SK-N-MC (cell line): ENCODE results near the gene INPP1.
"Not testable (repeated sequence)": the region's sequence is repeated elsewhere in the genome, so short reads cannot be mapped to it uniquely, and the experiment has no call there.

Source experiments
- DNase-seq: peaks from one replicate; pipeline ENCODE4 v3.0.0-alpha.2; 2011; ENCODE audit warnings: low read depth, low spot score
- H3K27ac ChIP-seq: fragments of 200-600 bp; sonication (generic); 2 replicates; pipeline ENCODE4 v1.5.1; 2016; ENCODE audit warnings: mixed run types
- H3K36me3 ChIP-seq: fragments of 200-600 bp; sonication (generic); 2 replicates; pipeline ENCODE4 v1.6.1; 2017; ENCODE audit warnings: antibody characterized with exemption, low read length, mixed read lengths; ENCODE audit not compliant: insufficient read depth
- H3K4me3 ChIP-seq: fragments of 200-600 bp; sonication (generic); 2 replicates; pipeline ENCODE4 v1.5.1; 2016
- H3K9ac ChIP-seq: fragments of 200-600 bp; sonication (generic); 2 replicates; pipeline ENCODE4 v1.8.0; 2017; ENCODE audit warnings: mixed run types, mixed read lengths; ENCODE audit not compliant: insufficient read length
- H3K9me3 ChIP-seq: fragments of 200-600 bp; sonication (generic); 2 replicates; pipeline ENCODE4 v1.6.1; 2017; ENCODE audit warnings: low read depth, mild to moderate bottlenecking, antibody characterized with exemption, low read length, moderate library complexity, mixed read lengths
- EZH2 ChIP-seq: fragments of 200-600 bp; sonication (generic); IDR thresholded peaks from one replicate; pipeline ENCODE4 v1.6.1; 2017; ENCODE audit warnings: antibody characterized with exemption
- FOXP2 ChIP-seq: optimal IDR thresholded peaks from 2 replicates; pipeline ENCODE3; 2011; ENCODE audit warnings: mild to moderate bottlenecking, moderate library complexity; ENCODE audit not compliant: insufficient read depth; ENCODE audit errors: extremely low read length, control extremely low read depth
- POLR2AphosphoS5 ChIP-seq: IDR thresholded peaks from 2 replicates; pipeline ENCODE4 v1.6.1; 2012; ENCODE audit warnings: mild to moderate bottlenecking, low read depth, low read length, borderline replicate concordance

INPP1 gene

GRCh38 chr2:190343536-190344275, at the start of gene INPP1:
Gene INPP1, plus strand, starts transcription at chr2:190343589. Its CDS starts 16,514 bp downstream, at chr2:190360103.
- DNase-seq: no peak
- H3K4me3 ChIP-seq: peak within 1 kb of the TSS; percentile 73
- peak within 1 kb of the TSS; percentile 35 for H3K9ac ChIP-seq
- TF ChIP-seq FOXP2 (no peak), POLR2AphosphoS5 (no peak), EZH2 (no peak)
- no peak within 1 kb of the TSS for H3K27ac ChIP-seq
- H3K9me3 ChIP-seq: no peaks in the 10 kb centered on the region
- H3K36me3 ChIP-seq: no peaks in the 10 kb centered on the region

GRCh38 chr2:190297880-190298279, 45.5 kb upstream of the INPP1 start:
- not testable (repeated sequence) for H3K9me3 ChIP-seq, H3K4me3 ChIP-seq, DNase-seq, H3K27ac ChIP-seq, H3K9ac ChIP-seq
- peaks cover 25% of the 10 kb centered on the region for H3K36me3 ChIP-seq

- DNase-seq: no peak
- Histone ChIP-seq H3K9ac (no peak overlapping the region), H3K9me3 (no peaks in the 10 kb centered on the region), H3K36me3 (peaks cover 21% of the 10 kb centered on the region; the same call in 1 of the 2 replicates), H3K27ac (no peak overlapping the region), H3K4me3 (no peak overlapping the region)
- no peak for TF ChIP-seq EZH2
- TF ChIP-seq FOXP2: no peak
- no peak for TF ChIP-seq POLR2AphosphoS5
These were observed 42.4 kb upstream of the INPP1 start for GRCh38 chr2:190301032-190301431.

GRCh38 chr2:190302052-190302451, 41.3 kb upstream of the INPP1 start:
- H3K36me3 ChIP-seq: peaks cover 21% of the 10 kb centered on the region; the same call in 1 of the 2 replicates

GRCh38 chr2:190303647-190304046, 39.7 kb upstream of the INPP1 start:
- Histone ChIP-seq H3K27ac (no peak overlapping the region), H3K9ac (no peak overlapping the region), H3K4me3 (no peak overlapping the region), H3K36me3 (peaks cover 26% of the 10 kb centered on the region), H3K9me3 (no peaks in the 10 kb centered on the region)
- TF ChIP-seq FOXP2 (no peak), POLR2AphosphoS5 (no peak), EZH2 (no peak)
- no peak for DNase-seq

More at GRCh38 chr2:190302052-190302451, 41.3 kb upstream of the INPP1 start:
- H3K27ac ChIP-seq: no peak overlapping the region
- no peak for TF ChIP-seq EZH2
- TF ChIP-seq FOXP2: no peak
- no peak for TF ChIP-seq POLR2AphosphoS5
- H3K9me3 ChIP-seq: no peaks in the 10 kb centered on the region
- no peak overlapping the region for H3K9ac ChIP-seq
- no peak for DNase-seq
- no peak overlapping the region for H3K4me3 ChIP-seq

- no peak for DNase-seq
- TF ChIP-seq POLR2AphosphoS5 (no peak), EZH2 (no peak)
- H3K27ac ChIP-seq: no peak overlapping the region
These were observed 39.0 kb upstream of the INPP1 start for GRCh38 chr2:190304404-190304803.

GRCh38 chr2:190308031-190308430, 35.4 kb upstream of the INPP1 start:
- no peak for DNase-seq
- peaks cover 13% of the 10 kb centered on the region for H3K36me3 ChIP-seq
- H3K9me3 ChIP-seq: no peaks in the 10 kb centered on the region
- H3K27ac ChIP-seq: no peak overlapping the region
- no peak overlapping the region for H3K4me3 ChIP-seq
- TF ChIP-seq EZH2 (no peak), FOXP2 (no peak), POLR2AphosphoS5 (no peak)
- no peak overlapping the region for H3K9ac ChIP-seq

More at GRCh38 chr2:190304404-190304803, 39.0 kb upstream of the INPP1 start:
- Histone ChIP-seq H3K9me3 (no peaks in the 10 kb centered on the region), H3K9ac (no peak overlapping the region), H3K36me3 (peaks cover 28% of the 10 kb centered on the region), H3K4me3 (no peak overlapping the region)

GRCh38 chr2:190311893-190312634, 31.3 kb upstream of the INPP1 start:
- Histone ChIP-seq H3K4me3 (no peak overlapping the region), H3K9ac (no peak overlapping the region), H3K27ac (no peak overlapping the region), H3K9me3 (no peaks in the 10 kb centered on the region), H3K36me3 (peaks cover 11% of the 10 kb centered on the region)
- TF ChIP-seq POLR2AphosphoS5 (no peak), FOXP2 (no peak), EZH2 (no peak)
- DNase-seq: no peak

GRCh38 chr2:190312635-190313025, 30.8 kb upstream of the INPP1 start:
- not testable (repeated sequence) for H3K27ac ChIP-seq, H3K9ac ChIP-seq, H3K4me3 ChIP-seq, H3K9me3 ChIP-seq, DNase-seq
- peaks cover 11% of the 10 kb centered on the region for H3K36me3 ChIP-seq
